GM19463 (cell line): ENCODE results near the gene TPO.
"Not testable (repeated sequence)": the region's sequence is repeated elsewhere in the genome, so short reads cannot be mapped to it uniquely, and the experiment has no call there.

Experiments used
- ATAC-seq: cut with Tn5 transposase; IDR thresholded peaks from one replicate; pipeline ENCODE4 v1.9.1; 2021; ENCODE audit warnings: mild to moderate bottlenecking, moderate library complexity; ENCODE audit not compliant: unreplicated experiment

The TPO gene

DNA sequence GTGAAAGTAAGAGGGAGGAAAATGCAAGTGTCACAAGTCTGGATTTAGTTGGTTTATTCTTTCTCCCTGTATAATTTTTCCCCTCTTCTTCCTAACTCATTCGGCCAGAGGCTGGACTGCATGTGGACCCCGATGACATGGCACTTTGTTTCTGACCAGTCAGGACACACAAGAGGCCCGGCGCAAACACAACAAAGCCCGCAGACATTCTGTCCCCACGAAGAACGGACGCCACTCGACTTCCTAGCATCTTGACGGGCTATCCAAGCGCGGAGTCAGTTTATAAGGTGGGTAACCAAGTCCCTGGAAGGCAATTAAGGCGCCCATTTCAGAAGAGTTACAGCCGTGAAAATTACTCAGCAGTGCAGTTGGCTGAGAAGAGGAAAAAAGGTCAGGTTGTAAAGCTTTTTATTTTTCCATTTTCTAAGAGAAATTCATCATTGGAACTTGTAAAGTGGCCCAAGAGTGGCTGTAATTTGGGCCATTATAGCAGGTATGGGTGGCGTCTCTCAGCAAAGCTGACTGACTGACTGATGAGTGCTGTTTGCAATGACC lies at the start of gene TPO:
Gene TPO (plus strand): TSS at position 308 of the 555 bp plus-strand sequence. CDS start 946 bp downstream, outside the sequence.
- no peak for ATAC-seq

DNA sequence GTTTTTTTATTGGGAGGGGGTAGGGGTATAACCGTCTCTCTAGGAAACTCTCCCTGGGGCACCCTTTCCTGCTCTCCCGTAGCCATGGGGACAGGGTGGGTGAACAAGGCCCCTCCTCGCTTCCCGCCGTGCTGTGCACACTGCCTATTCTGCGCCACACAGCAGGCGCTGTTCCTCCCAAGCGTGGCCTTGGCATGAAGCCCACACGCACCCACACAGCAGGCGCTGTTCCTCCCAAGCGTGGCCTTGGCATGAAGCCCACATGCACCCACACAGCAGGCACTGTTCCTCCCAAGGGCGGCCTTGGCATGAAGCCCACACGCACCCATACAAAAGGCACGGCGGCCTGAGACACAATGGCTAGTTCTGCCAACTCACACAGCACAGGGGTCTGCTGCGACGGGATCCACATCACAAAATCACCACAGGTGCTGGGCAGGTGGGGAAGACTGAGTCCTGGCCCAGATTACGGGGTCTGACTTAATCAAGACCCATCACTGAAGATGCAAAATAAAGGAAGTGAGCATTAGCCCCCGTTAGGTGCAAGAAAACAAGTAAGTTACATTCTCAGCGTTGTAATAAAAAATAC lies 46.6 kb upstream of the TPO start:
- ATAC-seq = no peak

DNA sequence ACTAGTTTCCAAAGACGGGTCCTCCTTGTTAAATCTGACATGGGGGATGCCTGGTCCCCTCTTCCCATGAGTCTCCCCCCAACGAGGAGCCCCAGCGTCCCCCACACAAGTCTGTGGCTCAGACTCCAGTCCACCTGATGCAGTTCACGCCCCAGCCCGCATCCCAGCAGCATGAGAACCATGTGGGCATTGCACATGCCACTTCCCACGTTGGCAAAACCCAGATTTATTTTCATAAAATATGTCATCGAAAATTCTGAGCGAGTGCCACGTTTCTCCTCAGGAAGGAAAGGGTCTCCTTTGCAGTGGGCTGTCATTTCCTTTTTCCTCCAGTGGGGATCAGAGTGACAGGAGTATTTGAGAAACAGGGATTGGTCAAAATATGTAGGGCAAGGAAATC lies 45.7 kb upstream of the TPO start:
- ATAC-seq = no peak

DNA sequence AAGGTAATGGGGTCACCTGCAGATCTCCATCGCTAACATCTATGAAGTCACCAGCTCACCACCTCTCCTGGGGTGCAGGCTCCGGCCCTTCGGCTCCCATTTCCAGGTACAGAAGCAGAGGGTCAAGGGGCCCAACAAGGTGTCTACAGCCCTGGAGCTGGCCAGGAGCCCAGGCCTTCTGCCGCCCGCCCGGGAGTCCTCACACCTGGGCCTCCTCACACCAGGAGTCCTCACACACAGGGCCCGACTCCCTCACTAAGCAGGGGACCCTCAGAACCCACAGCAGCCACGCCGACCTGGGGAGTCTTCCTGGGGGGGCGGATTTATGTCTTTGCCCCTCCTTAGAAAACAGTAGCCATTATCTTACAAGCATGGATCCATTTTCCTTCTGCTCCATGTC lies 43.4 kb upstream of the TPO start:
- no peak for ATAC-seq

DNA sequence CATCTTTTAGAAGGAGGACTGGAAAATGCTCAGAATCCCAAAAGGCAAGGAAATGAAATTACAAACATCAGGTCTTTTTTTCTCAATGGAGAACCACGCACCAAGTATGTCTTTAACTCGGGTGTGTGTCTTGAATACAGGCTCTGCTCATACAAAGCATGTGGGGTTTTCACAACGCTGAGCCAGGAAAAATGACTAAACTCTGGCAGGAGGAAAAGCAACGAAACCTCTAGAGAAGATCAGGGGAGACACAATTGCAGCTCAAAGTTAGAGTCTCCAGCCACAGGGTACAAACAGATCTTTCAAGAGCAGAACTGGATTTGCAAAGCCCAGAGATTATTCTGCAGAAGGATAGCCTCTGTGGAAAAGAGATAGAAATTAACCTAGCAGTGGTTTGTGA lies 42.8 kb upstream of the TPO start:
- ATAC-seq = no peak

DNA sequence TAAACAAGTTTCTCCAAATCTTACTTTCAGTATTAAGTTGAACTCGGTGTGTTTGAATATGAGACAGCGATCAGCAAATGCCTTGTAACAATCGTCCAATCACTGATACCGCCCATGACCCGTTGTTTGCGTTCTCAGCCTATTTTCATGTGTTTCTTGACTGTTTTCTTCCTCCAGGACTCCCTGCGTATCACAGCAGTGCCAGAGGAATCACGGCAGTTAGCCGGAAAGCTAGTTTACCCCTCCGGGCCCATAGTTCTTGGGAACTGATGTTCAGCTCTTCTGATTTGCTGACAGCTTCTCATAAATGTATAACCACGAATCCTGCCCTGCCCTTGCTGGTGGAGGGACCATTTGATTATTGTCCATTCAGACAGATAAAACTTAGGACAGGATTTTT lies 42.2 kb upstream of the TPO start:
- ATAC-seq = no peak

DNA sequence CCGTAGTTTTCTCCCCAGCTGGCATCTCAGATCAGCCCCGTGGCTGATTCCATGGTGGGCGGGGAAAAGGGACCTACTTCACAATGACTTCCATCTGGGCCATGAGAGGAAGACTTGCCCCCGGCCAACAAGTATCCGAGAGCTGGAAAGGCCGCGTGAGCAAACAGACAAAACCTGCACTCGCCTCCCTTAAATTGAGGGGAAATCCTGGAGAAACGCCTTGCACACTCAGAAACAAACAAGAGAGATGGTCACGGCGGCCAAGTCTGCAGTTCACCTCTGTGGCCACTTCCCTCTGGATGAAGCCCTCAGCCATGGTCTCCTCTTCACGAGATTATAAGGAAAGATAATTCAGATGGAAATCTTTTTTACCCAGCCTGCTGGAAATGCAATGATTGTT lies 39.4 kb upstream of the TPO start:
- ATAC-seq = no peak

DNA sequence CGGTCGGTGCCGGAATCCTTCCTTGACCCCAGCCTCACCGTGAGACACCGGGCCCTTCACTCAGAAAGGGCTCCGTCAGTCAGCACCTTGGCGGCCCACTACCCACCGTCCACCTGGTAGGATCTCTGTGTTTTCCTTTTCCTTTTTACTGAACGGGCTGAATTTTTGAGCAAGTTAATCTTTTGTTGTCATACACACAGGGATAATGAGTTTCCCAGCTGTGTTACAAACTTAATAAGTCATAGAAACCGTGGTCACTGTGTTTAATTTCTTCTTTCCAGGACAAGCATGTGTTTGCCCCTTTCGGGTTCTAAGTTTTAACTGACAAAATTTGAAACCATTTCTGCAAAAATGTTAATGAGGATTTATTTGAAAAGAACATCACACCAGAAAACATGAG lies 39.0 kb upstream of the TPO start:
- no peak for ATAC-seq

DNA sequence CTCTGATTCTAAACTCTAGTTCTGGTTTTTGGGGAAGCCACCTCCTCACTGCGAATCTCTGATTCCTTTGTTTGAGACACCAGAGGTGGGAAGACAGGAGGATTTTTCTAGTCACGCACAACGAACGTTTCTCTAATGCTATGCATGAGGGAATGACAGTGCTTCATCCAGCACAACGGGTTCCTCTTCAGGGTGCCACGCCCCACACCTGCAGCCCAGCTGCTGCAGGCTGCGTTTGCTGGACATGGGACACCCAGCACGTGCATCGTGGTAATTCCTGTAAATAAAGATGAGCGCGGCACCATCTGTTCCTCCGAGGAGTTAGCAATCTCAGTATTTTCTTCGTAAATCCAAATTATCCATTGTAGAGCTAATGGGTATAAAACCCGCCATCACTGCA lies 37.5 kb upstream of the TPO start:
- no peak for ATAC-seq

DNA sequence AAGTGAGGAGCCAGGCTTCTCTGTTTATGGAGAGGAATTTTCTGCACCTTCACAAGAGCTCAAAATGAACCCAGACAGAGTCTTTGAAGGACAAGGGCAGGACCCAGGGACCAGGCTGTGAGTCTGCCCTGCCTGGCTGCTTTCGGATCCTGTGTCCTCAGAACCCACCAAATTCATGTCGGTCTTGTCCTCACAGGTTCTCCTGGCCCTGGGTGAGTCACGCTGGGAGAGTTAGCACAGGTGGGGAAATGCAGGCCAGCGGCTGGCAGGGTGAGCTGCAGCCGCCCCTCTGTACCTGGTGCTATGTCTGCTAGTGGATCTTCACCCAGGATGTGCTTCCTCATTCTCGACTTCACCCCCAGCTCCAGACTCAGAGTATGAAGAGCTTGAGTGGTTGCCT lies 35.8 kb upstream of the TPO start:
- ATAC-seq = no peak

DNA sequence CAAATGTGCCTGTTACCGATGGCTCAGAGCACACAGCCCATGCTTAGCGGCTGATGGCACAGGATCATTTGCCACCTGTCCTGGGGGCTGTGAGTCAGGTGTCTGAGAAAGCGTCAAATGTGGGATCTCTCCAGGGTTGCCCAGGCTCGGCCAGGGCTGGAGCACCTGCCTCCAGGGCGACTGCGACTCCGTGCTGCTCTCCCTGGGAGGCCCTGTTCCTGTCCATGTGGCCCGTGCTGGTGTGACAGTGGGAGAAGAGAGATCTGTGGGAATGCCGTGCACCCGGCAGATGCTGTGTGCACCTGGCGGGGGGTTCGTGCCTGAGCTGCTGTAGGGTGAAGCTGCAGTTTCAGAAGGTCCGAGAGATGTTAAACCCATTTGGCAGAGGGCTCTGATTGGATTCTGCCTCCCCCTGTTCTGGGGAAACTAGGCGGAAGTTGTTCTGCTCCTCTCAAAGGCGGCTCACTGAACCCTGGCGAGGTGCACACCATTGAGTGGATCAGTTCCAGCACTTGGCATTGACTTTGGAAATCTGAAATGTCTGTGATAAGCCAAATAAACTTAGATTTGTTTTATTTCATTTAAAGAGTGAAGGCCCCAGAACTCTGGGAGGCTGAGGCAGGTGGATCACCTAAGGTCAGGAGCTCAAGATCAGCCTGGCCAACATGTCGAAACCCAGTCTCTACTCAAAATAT lies 34.7 kb upstream of the TPO start:
- no peak for ATAC-seq

DNA sequence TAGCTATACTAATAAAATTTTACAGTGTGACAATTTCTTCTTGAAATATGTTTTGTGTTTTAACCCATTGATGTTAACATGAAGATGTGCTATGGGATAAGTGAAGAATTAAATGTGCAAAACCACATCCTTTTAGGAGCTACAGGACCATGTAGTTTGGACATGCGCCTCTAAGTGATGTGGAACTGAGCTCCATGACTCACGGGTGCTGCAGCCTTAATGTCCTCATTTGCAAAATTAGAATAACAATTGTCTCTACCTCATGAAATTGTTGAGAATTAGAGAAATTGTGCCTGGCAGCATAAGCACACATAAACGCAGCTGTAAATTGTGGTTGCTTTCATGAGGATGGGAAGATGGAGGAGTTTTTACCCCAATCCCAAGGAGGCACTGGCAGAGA lies 31.6 kb upstream of the TPO start:
- ATAC-seq = no peak

DNA sequence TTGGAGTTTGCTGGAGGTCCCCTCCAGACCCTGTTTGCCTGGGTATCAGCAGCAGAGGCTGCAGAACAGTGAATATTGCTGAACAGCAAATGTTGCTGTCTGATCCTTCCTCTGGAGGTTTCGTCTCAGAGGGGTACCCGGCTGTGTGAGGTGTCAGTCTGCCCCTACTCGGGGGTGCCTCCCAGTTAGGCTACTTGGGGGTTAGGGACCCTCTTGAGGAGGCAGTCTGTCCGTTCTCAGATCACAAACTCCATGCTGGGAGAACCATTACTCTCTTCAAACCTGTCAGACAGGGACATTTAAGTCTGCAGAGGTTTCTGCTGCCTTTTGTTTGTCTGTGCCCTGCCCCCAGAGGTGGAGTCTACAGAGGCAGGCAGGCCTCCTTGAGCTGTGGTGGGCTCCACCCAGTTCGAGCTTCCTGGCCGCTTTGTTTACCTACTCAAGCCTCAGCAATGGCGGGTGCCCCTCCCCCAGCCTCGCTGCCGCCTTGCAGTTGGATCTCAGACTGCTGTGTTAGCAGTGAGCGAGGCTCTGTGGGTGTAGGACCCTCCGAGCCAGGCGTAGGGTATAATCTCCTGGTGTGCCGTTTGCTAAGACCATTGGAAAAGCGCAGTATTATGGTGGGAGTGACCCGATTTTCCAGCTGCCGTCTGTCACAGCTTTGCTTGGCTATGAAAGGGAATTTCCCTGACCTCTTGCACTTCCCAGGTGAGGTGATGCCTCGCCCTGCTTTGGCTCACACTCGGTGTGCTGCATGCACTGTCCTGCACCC lies 25.1 kb upstream of the TPO start:
- not testable (repeated sequence) for ATAC-seq

DNA sequence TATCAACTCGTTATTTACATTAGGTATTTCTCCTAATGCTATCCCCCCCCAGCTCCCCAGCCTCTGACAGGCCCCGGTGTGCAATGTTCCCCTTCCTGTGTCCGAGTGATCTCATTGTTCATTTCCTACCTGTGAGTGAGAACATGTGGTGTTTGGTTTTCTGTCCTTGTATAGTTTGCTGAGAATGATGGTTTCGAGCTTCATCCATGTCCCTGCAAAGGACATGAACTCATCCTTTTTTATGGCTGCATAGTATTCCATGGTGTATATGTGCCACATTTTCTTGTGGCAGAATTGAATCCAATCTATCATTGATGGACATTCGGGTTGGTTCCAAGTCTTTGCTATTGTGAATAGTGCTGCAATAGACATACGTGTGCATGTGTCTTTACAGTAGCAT lies 23.1 kb upstream of the TPO start:
- ATAC-seq = not testable (repeated sequence)

DNA sequence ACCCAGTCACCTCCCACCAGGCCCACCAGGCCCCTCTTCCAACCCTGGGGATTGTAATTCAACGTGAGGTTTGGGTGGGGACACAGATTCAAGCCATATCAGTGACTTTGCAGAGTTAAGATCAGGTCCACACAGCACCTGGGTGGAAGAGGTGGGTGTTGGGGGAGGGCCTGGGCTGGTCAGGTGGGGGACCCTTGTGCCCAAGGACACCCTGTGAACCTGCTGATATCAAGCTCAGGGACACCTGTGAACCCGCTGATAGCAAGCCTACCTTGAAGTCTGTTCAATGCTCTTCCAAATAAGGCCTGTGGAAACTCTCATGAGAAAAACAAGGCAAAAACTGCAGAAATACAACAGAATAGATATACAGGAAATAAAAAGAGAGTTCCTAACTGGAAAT lies 19.9 kb upstream of the TPO start:
- ATAC-seq = no peak

DNA sequence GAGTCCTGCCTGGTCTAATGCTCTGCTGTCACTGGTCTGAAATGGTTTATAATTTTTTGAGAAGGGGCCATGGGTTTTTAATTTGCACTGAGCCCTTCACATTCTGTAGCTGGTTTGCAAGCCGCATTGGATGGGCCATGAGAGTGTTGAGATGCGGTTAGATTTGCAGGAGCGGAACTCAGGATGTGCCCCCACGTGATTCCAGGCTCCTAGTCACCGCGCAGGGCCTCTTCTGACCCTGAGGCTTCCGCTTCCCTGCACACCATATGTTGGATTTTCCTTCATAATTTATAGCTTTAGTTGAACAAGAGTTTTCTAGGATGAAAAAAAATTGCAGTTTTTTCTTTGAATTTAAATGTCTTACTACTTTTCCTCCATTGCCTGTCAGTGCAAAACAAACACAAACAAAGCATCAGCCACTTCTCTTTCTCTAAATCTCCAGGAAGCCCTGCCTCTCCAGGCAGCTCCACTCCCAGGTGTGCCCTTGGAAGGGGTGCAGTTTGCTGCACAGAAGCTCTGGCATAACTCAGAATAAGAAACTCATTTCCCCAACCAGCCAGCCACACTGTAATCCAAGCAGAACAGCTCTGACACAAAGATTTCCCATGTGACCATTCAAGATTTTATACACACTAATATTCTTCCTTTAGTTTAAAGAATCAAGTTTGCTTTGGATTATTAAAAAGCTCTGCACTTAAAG lies 18.4 kb upstream of the TPO start:
- no peak for ATAC-seq

DNA sequence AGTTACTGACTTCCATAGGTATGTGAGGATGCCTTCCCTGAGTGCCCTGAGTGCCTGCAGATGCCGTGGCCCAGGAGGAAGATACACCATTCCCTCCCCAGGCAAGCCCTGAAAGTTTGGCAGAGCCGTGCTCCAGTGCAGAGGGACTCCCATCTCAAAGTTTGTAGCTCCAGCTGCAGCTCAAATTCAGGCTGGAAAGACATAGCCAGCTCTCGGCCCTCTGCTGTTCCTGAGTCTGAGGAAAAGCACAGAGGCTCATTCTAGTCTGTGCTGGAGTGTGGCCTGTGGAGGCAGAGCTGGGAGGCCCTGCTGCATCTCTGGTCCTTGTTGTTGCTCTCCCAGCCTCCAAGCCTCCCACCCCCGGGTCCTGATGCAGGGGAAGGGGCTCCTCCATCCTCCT lies 15.9 kb upstream of the TPO start:
- ATAC-seq = no peak

DNA sequence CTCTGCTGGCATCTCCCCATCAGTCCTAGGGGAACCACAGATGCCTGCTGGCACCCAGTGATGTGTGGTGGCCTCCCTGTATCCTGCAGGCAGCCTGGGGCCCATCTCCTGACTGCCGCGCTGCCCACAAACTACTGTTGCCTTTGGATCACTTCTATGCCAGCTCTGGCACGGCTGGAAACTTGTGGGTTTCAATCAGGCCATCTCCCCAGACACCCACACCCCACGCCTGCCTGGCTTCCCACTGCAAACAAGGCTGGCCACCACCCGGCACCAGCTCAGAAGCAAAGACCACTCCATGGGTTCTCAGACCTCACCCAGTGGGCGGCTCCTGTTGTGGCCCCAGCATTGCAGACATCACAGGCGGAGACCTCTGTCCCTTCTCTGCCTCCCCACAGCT lies 15.1 kb upstream of the TPO start:
- no peak for ATAC-seq

DNA sequence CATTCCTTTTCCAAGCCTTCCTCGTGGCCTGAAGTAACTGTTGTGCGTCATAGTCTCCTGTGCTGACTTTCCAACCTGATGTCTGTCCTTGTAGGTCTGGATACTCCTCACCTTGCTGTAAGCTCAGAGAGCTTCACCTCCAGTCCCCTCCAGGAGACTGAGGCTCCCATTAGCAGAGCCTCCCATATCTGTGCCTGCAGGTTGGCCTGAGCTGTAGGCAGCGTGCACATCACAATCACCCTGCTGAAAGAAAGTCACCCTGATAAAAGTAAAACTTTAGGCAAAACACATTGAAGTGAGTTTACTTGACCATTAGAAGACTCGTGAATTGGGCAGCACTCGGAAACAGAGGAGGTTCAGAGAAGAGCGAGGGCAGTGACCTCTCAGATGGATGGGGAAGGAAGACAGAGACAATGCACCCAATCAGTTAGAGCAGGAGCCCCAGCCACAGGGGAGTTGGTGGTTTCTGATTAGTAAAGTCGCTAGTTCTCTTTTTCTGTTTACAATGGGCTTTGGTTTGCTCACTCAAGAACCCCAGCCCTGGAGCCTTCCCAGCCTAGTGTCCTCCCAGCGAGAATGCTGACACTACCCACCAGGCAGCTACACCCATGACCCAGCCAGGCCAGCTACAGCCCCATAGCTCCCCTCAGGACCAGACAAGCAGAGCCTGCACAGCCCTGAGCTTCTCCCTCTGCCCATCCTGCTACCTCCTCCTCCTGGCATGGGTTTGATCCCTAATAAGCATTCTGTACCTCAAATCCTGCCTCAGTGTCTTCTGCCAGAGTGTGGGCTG lies 12.1 kb upstream of the TPO start:
- no peak for ATAC-seq

DNA sequence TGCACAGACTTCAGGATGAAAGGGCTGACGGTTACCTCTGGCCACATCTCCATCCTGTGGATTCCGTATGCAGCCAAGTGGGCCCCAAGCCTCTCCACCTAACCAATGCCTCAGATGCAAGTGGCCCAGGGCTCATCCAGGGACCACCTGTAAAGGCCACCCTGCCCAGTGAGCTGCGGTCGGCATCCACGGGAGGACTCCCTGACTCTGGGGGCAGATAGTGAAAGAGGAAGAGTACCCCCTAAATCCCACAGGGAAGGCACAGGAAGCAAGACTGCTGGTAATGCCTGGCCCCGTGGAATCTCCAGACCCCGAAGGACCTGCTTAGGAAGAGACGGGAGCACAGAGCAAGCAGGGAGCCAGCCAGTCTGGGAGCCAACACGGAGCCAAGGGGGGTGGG lies 11.2 kb upstream of the TPO start:
- ATAC-seq = no peak

DNA sequence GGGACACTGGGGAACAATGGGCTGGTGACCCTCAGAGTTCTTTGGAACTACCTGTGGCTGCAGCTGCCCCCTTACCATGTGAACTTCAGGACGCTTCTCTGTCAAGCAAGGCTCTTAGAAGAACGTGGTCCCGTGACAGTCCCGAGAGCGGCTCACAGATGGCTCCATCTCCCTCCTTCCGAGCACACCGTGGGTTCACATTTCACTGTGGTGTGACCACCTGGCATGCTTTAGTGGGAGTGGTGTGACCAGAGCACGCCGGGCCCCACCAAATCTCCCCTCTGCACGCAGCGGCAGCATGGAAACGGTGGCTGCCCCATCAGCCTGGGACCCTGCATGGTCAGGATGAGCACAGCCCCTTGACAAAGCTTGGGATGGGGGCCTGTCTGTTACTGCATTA lies 9.7 kb upstream of the TPO start:
- no peak for ATAC-seq
